CD8-positive, alpha-beta memory T cell (primary cell): ENCODE results near the gene GABRB1. TPM values are rescaled to one million over a fixed set of nuclear protein-coding genes. Genes with fewer than 3 reads are reported as not detected.

Experiments used
- CTCF ChIA-PET: fragments of 350-600 bp; sonication (Branson Sonifier 250); formaldehyde crosslinking; loops from one replicate; lab custom pipeline; 2021; ENCODE audit warnings: antibody characterized with exemption; lab: Charles Lee
- POLR2A ChIA-PET: fragments of 350-600 bp; sonication (Branson Sonifier 250); formaldehyde crosslinking; loops from one replicate; lab custom pipeline; 2021; ENCODE audit warnings: antibody characterized with exemption; lab: Charles Lee
- DNase-seq, 5 donors: peaks; one replicate each; pipeline versions ENCODE4 v3.0.0 to v3.0.0-alpha.2; 2020 to 2022; ENCODE audit warnings: mixed read lengths in 1 of 5
- H3K27ac ChIP-seq: one replicate; pipeline ENCODE4 v1.7.0; 2013; ENCODE audit warnings: low read depth, mild to moderate bottlenecking, low read length, moderate library complexity
- H3K27me3 ChIP-seq: 2 replicates; pipeline ENCODE4 v1.7.0; 2013; ENCODE audit warnings: low read length, mild to moderate bottlenecking; ENCODE audit not compliant: insufficient read depth, poor library complexity, severe bottlenecking
- H3K36me3 ChIP-seq: 2 replicates; pipeline ENCODE4 v1.7.0; 2013; ENCODE audit warnings: mild to moderate bottlenecking, low read length, moderate library complexity; ENCODE audit not compliant: insufficient read depth
- H3K4me1 ChIP-seq: 2 replicates; pipeline ENCODE4 v1.7.0; 2013; ENCODE audit warnings: mild to moderate bottlenecking, low read length, moderate library complexity; ENCODE audit not compliant: insufficient read depth
- H3K4me3 ChIP-seq: 2 replicates; pipeline ENCODE4 v1.7.0; 2013; ENCODE audit warnings: mild to moderate bottlenecking, low read length
- H3K9me3 ChIP-seq: 2 replicates; pipeline ENCODE4 v1.7.0; 2013; ENCODE audit warnings: mild to moderate bottlenecking, low read length
- H3K27ac Mint-ChIP-seq, 8 donors: one replicate each; pipeline ENCODE4 v1.8.0; 2020 to 2021; ENCODE audit warnings: mixed read lengths in 8 of 8, mild to moderate bottlenecking in 6 of 8, inconsistent platforms in 3 of 8, moderate library complexity in 3 of 8
- H3K27me3 Mint-ChIP-seq, 2 donors: one replicate each; pipeline ENCODE4 v1.8.0; 2020 to 2021; ENCODE audit warnings: mixed read lengths in 2 of 2, mild to moderate bottlenecking in 1 of 2, moderate library complexity in 1 of 2
- H3K36me3 Mint-ChIP-seq, 3 donors: one replicate each; pipeline ENCODE4 v1.8.0; 2020 to 2021; ENCODE audit warnings: mixed read lengths in 3 of 3, inconsistent platforms in 1 of 3, mild to moderate bottlenecking in 1 of 3
- H3K4me1 Mint-ChIP-seq, 3 donors: one replicate each; pipeline ENCODE4 v1.8.0; 2020 to 2021; ENCODE audit warnings: mixed read lengths in 3 of 3, inconsistent platforms in 1 of 3, mild to moderate bottlenecking in 1 of 3
- H3K4me3 Mint-ChIP-seq, 7 donors: one replicate each; pipeline ENCODE4 v1.8.0; 2020 to 2021; ENCODE audit warnings: mixed read lengths in 7 of 7, mild to moderate bottlenecking in 6 of 7, moderate library complexity in 4 of 7, inconsistent platforms in 2 of 7
- H3K9me3 Mint-ChIP-seq, 5 donors: one replicate each; pipeline ENCODE4 v1.8.0; 2020 to 2022; ENCODE audit warnings: mixed read lengths in 5 of 5, mild to moderate bottlenecking in 3 of 5, moderate library complexity in 2 of 5, inconsistent platforms in 1 of 5
- polyA plus RNA-seq: library from polyadenylated mRNA; unstranded; fragments of 300-500 nt; fragmentation: Illumina TruSeq; gene quantifications from one replicate; pipeline ENCODE4 v1.2.3, GENCODE V29; 2021
- total RNA-seq, 2 experiments: library from RNA; stranded (reverse); gene quantifications; one replicate each; pipeline ENCODE4 v1.2.3, GENCODE V29; 2021

Gene GABRB1
- total and polyA plus RNA-seq, 3 experiments from 2014 or later, result not detected

DNA sequence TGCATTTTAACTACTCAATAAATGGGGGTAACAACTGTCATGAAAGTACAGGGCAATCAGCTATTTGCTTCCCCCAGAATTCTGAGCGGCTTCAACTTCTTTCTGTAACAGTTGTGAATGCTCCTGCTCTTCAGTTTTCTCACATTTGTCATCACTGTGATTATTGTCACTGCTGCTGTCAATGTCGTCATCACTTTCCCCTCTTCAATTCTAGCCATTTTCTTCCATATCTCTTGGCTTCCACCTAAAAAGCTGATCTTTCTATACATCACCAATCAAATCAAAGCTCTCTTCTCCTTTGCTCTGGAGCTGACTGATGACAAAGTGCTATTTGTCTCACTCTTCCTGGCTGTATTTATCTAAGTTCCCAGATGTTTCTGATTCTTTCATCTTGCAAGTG lies 306.5 kb downstream of the GABRB1 start:
- no peak overlapping the region for H3K27ac Mint-ChIP-seq
- no peaks in the 10 kb centered on the region for H3K36me3 Mint-ChIP-seq
- Histone ChIP-seq H3K4me1 (no peaks in the 10 kb centered on the region), H3K36me3 (no peaks in the 10 kb centered on the region), H3K27me3 (no peaks in the 10 kb centered on the region), H3K27ac (no peak overlapping the region), H3K4me3 (no peak overlapping the region), H3K9me3 (no peaks in the 10 kb centered on the region)
- ChIA-PET CTCF (no interaction called here), POLR2A (no interaction called here)
- H3K4me1 Mint-ChIP-seq, result no peaks in the 10 kb centered on the region
- no peaks in the 10 kb centered on the region for H3K9me3 Mint-ChIP-seq
- H3K27me3 Mint-ChIP-seq, result peaks cover 8 to 37% of the 10 kb centered on the region in 2 donors
- no peak overlapping the region for H3K4me3 Mint-ChIP-seq
- no peak for DNase-seq

- H3K27ac ChIP-seq, result no peak overlapping the region
- no peaks in the 10 kb centered on the region for H3K4me1 ChIP-seq
- H3K9me3 ChIP-seq, result no peaks in the 10 kb centered on the region
- POLR2A ChIA-PET, result no interaction called here
- Mint-ChIP-seq H3K4me1 (no peaks in the 10 kb centered on the region), H3K9me3 (no peaks in the 10 kb centered on the region), H3K36me3 (no peaks in the 10 kb centered on the region), H3K27ac (no peak overlapping the region), H3K4me3 (no peak overlapping the region), H3K27me3 (peaks cover 6 to 20% of the 10 kb centered on the region in 2 donors)
- DNase-seq, result no peak
- H3K36me3 ChIP-seq, result no peaks in the 10 kb centered on the region
- CTCF ChIA-PET, result no interaction called here
- no peak overlapping the region for H3K4me3 ChIP-seq
- H3K27me3 ChIP-seq, result no peaks in the 10 kb centered on the region
Measured at GRCh38 chr4:47340914-47341313, 309.5 kb downstream of the GABRB1 start.

GRCh38 chr4:47342796-47343195 lies 311.4 kb downstream of the GABRB1 start:
- Mint-ChIP-seq H3K27ac (no peak overlapping the region), H3K36me3 (no peaks in the 10 kb centered on the region), H3K4me1 (no peaks in the 10 kb centered on the region), H3K4me3 (no peak overlapping the region), H3K9me3 (no peaks in the 10 kb centered on the region), H3K27me3 (peaks cover 0 to 7% of the 10 kb centered on the region in 2 donors)
- Histone ChIP-seq H3K4me1 (no peaks in the 10 kb centered on the region), H3K9me3 (no peaks in the 10 kb centered on the region), H3K4me3 (no peak overlapping the region), H3K27me3 (no peaks in the 10 kb centered on the region), H3K27ac (no peak overlapping the region), H3K36me3 (no peaks in the 10 kb centered on the region)
- POLR2A ChIA-PET, result no interaction called here
- CTCF ChIA-PET, result no interaction called here
- no peak for DNase-seq

GRCh38 chr4:47349326-47349725 lies 318.0 kb downstream of the GABRB1 start:
- Mint-ChIP-seq H3K36me3 (no peaks in the 10 kb centered on the region), H3K4me1 (no peaks in the 10 kb centered on the region), H3K27me3 (peaks cover 5 to 8% of the 10 kb centered on the region in 2 donors), H3K9me3 (peaks cover 0 to 4% (median 0%) of the 10 kb centered on the region in 5 donors), H3K4me3 (no peak overlapping the region), H3K27ac (no peak overlapping the region)
- no peak for DNase-seq
- Histone ChIP-seq H3K4me3 (no peak overlapping the region), H3K9me3 (no peaks in the 10 kb centered on the region), H3K27me3 (no peaks in the 10 kb centered on the region), H3K27ac (no peak overlapping the region), H3K4me1 (no peaks in the 10 kb centered on the region), H3K36me3 (no peaks in the 10 kb centered on the region)
- ChIA-PET POLR2A (no interaction called here), CTCF (no interaction called here)

- no peak for DNase-seq
- POLR2A ChIA-PET, result no interaction called here
- Histone ChIP-seq H3K27ac (no peak overlapping the region), H3K4me1 (no peaks in the 10 kb centered on the region), H3K27me3 (no peaks in the 10 kb centered on the region), H3K4me3 (no peak overlapping the region), H3K36me3 (no peaks in the 10 kb centered on the region), H3K9me3 (no peaks in the 10 kb centered on the region)
- Mint-ChIP-seq H3K9me3 (peaks cover 0 to 3% (median 0%) of the 10 kb centered on the region in 5 donors), H3K27ac (no peak overlapping the region), H3K36me3 (no peaks in the 10 kb centered on the region), H3K4me1 (no peaks in the 10 kb centered on the region), H3K27me3 (peaks cover 3 to 8% of the 10 kb centered on the region in 2 donors), H3K4me3 (no peak overlapping the region)
- CTCF ChIA-PET, result no interaction called here
Measured at GRCh38 chr4:47355568-47355967, 324.2 kb downstream of the GABRB1 start.

GRCh38 chr4:47359891-47360290 lies 328.5 kb downstream of the GABRB1 start:
- CTCF ChIA-PET, result no interaction called here

GRCh38 chr4:47367761-47368160 lies 336.4 kb downstream of the GABRB1 start:
- DNase-seq, result no peak
- Histone ChIP-seq H3K4me3 (no peak overlapping the region), H3K4me1 (no peaks in the 10 kb centered on the region), H3K36me3 (no peaks in the 10 kb centered on the region), H3K27me3 (no peaks in the 10 kb centered on the region), H3K27ac (no peak overlapping the region), H3K9me3 (no peaks in the 10 kb centered on the region)
- ChIA-PET POLR2A (no interaction called here), CTCF (no interaction called here)
- Mint-ChIP-seq H3K36me3 (no peaks in the 10 kb centered on the region), H3K27ac (no peak overlapping the region), H3K4me3 (no peak overlapping the region), H3K27me3 (peaks cover 5 to 22% of the 10 kb centered on the region in 2 donors), H3K4me1 (no peaks in the 10 kb centered on the region), H3K9me3 (peaks cover 0 to 1% (median 0%) of the 10 kb centered on the region in 5 donors)

More at GRCh38 chr4:47359891-47360290, 328.5 kb downstream of the GABRB1 start:
- no peaks in the 10 kb centered on the region for H3K9me3 ChIP-seq
- H3K36me3 Mint-ChIP-seq, result no peaks in the 10 kb centered on the region
- no peak overlapping the region for H3K27ac ChIP-seq
- no peaks in the 10 kb centered on the region for H3K9me3 Mint-ChIP-seq
- H3K4me1 Mint-ChIP-seq, result no peaks in the 10 kb centered on the region
- no peak overlapping the region for H3K4me3 Mint-ChIP-seq
- H3K4me1 ChIP-seq, result no peaks in the 10 kb centered on the region
- no peaks in the 10 kb centered on the region for H3K27me3 ChIP-seq
- no peak overlapping the region for H3K27ac Mint-ChIP-seq
- H3K36me3 ChIP-seq, result no peaks in the 10 kb centered on the region
- no peak for DNase-seq
- POLR2A ChIA-PET, result no interaction called here
- H3K4me3 ChIP-seq, result no peak overlapping the region
- H3K27me3 Mint-ChIP-seq, result peaks cover 3 to 17% of the 10 kb centered on the region in 2 donors

DNA sequence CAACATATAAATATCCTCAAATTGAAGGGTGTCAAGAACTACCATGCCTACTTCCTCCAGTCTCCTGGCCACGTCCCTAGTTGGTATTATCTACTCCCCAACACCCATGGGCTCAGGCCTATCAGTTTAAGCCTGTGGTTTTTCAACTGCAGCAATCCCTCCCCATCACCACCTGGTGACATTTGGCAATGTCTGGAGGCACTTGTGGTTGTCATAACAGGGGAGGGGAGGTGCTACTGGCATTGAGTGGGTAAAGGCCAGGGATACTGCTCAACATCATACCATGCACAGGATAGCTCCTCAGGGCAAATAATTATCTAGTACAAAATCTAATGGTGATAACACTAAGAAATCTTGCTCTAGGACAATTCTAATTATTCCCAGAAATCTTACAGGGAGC lies 336.8 kb downstream of the GABRB1 start:
- POLR2A ChIA-PET, result no interaction called here

GRCh38 chr4:47372561-47372960 lies 341.2 kb downstream of the GABRB1 start:
- no peaks in the 10 kb centered on the region for H3K36me3 Mint-ChIP-seq
- ChIA-PET POLR2A (no interaction called here), CTCF (no interaction called here)
- no peak overlapping the region for H3K27ac Mint-ChIP-seq
- no peak overlapping the region for H3K4me3 Mint-ChIP-seq
- H3K9me3 Mint-ChIP-seq, result peaks cover 0 to 4% (median 0%) of the 10 kb centered on the region in 5 donors
- DNase-seq, result no peak
- H3K4me1 Mint-ChIP-seq, result no peaks in the 10 kb centered on the region
- Histone ChIP-seq H3K4me3 (no peak overlapping the region), H3K27ac (no peak overlapping the region), H3K27me3 (no peaks in the 10 kb centered on the region), H3K4me1 (no peaks in the 10 kb centered on the region), H3K9me3 (no peaks in the 10 kb centered on the region), H3K36me3 (no peaks in the 10 kb centered on the region)
- H3K27me3 Mint-ChIP-seq, result peaks cover 11 to 22% of the 10 kb centered on the region in 2 donors

More for the DNA sequence above, 336.8 kb downstream of the GABRB1 start:
- Histone ChIP-seq H3K9me3 (no peaks in the 10 kb centered on the region), H3K4me1 (no peaks in the 10 kb centered on the region), H3K27me3 (no peaks in the 10 kb centered on the region), H3K36me3 (no peaks in the 10 kb centered on the region), H3K4me3 (no peak overlapping the region), H3K27ac (no peak overlapping the region)
- H3K4me3 Mint-ChIP-seq, result no peak overlapping the region
- CTCF ChIA-PET, result no interaction called here
- peaks cover 0 to 4% (median 0%) of the 10 kb centered on the region in 5 donors for H3K9me3 Mint-ChIP-seq
- H3K36me3 Mint-ChIP-seq, result no peaks in the 10 kb centered on the region
- H3K4me1 Mint-ChIP-seq, result no peaks in the 10 kb centered on the region
- DNase-seq, result no peak
- H3K27ac Mint-ChIP-seq, result no peak overlapping the region
- H3K27me3 Mint-ChIP-seq, result peaks cover 7 to 24% of the 10 kb centered on the region in 2 donors
